Neural progenitor cell (in vitro differentiated cells): ENCODE results near the gene ITGA2. TPM values are rescaled to one million over a fixed set of nuclear protein-coding genes. Genes with fewer than 3 reads are reported as not detected.

Experiments used
- DNase-seq: peaks from one replicate; pipeline ENCODE4 v3.0.0-alpha.2; 2016; ENCODE audit warnings: low spot score
- H2AFZ ChIP-seq: fragments of 200-600 bp; sonication (generic); replicated peaks from 2 replicates; pipeline ENCODE4 v1.6.1; 2016; ENCODE audit warnings: antibody characterized with exemption
- H3F3A ChIP-seq: fragments of 200-600 bp; sonication (generic); 2 replicates; pipeline ENCODE4 v1.6.1; 2016; ENCODE audit warnings: antibody characterized with exemption, low read depth
- H3K27ac ChIP-seq: fragments of 200-600 bp; sonication (generic); 2 replicates; pipeline ENCODE4 v1.5.1; 2016; ENCODE audit warnings: mild to moderate bottlenecking
- H3K27me3 ChIP-seq: fragments of 200-600 bp; sonication (generic); 2 replicates; pipeline ENCODE4 v1.6.1; 2016; ENCODE audit warnings: mild to moderate bottlenecking, moderate library complexity
- H3K36me3 ChIP-seq: fragments of 200-600 bp; sonication (generic); 2 replicates; pipeline ENCODE4 v1.5.1; 2016
- H3K4me1 ChIP-seq: fragments of 200-600 bp; sonication (generic); 2 replicates; pipeline ENCODE4 v1.6.1; 2016; ENCODE audit warnings: mixed run types
- H3K4me2 ChIP-seq: fragments of 200-600 bp; sonication (generic); 2 replicates; pipeline ENCODE4 v1.6.1; 2016
- H3K4me3 ChIP-seq: fragments of 200-600 bp; sonication (generic); 2 replicates; pipeline ENCODE4 v1.5.1; 2016
- H3K79me2 ChIP-seq: fragments of 200-600 bp; sonication (generic); 2 replicates; pipeline ENCODE4 v1.6.1; 2016; ENCODE audit warnings: low read depth
- H3K9ac ChIP-seq: fragments of 200-600 bp; sonication (generic); 2 replicates; pipeline ENCODE4 v1.6.1; 2016
- H3K9me3 ChIP-seq: fragments of 200-600 bp; sonication (generic); 2 replicates; pipeline ENCODE4 v1.5.1; 2016; ENCODE audit warnings: low read depth
- H4K20me1 ChIP-seq: fragments of 200-600 bp; sonication (generic); 2 replicates; pipeline ENCODE4 v1.6.1; 2016; ENCODE audit warnings: low read depth
- H3K27ac Mint-ChIP-seq: 3 replicates; pipeline ENCODE4 v1.8.0; 2021; ENCODE audit warnings: mixed read lengths
- H3K27me3 Mint-ChIP-seq: 2 replicates; pipeline ENCODE4 v1.8.0; 2022; ENCODE audit warnings: low read depth, mild to moderate bottlenecking, inconsistent platforms, moderate library complexity, mixed read lengths; ENCODE audit not compliant: insufficient read depth
- H3K36me3 Mint-ChIP-seq: 3 replicates; pipeline ENCODE4 v1.8.0; 2021; ENCODE audit warnings: mixed read lengths
- H3K4me1 Mint-ChIP-seq: 3 replicates; pipeline ENCODE4 v1.8.0; 2021; ENCODE audit warnings: mixed read lengths
- H3K4me3 Mint-ChIP-seq: 3 replicates; pipeline ENCODE4 v1.8.0; 2021; ENCODE audit warnings: mild to moderate bottlenecking, moderate library complexity, mixed read lengths
- H3K9me3 Mint-ChIP-seq: 3 replicates; pipeline ENCODE4 v1.8.0; 2020; ENCODE audit warnings: mixed read lengths
- EZH2 ChIP-seq: fragments of 200-600 bp; sonication (generic); IDR thresholded peaks from 2 replicates; pipeline ENCODE4 v1.6.1; 2017; ENCODE audit warnings: antibody characterized with exemption, mild to moderate bottlenecking, moderate library complexity
- EZH2phosphoT487 ChIP-seq: fragments of 200-600 bp; sonication (generic); IDR thresholded peaks from 2 replicates; pipeline ENCODE4 v1.6.1; 2017; ENCODE audit warnings: antibody characterized with exemption
- total RNA-seq: library from RNA; depleted of rRNA; stranded (reverse); fragments of >200 nt; gene quantifications from 2 replicates; pipeline ENCODE4 v1.2.3, GENCODE V29; 2015; ENCODE audit warnings: low replicate concordance
- TF ChIP-seq, protein P1 (sequence below): fragments of 200-600 bp; sonication (generic); IDR thresholded peaks from 2 replicates; pipeline ENCODE4 v1.5.1; 2017; ENCODE audit warnings: antibody characterized with exemption, mild to moderate bottlenecking

The ITGA2 gene
- total RNA-seq, 1 donor from 2014 or later, result 2.6 TPM

GRCh38 chr5:53120165-53120564, 131.0 kb downstream of the ITGA2 start:
- no peaks in the 10 kb centered on the region for H3K79me2 ChIP-seq
- no peak overlapping the region for H3K4me3 Mint-ChIP-seq
- no peak overlapping the region for H3K4me3 ChIP-seq
- H3K4me2 ChIP-seq, result no peak overlapping the region
- no peaks in the 10 kb centered on the region for H3K9me3 Mint-ChIP-seq
- H3K9ac ChIP-seq, result no peak overlapping the region
- H4K20me1 ChIP-seq, result no peaks in the 10 kb centered on the region
- H3K27ac Mint-ChIP-seq, result no peak overlapping the region
- no peaks in the 10 kb centered on the region for H3K27me3 ChIP-seq
- H3K4me1 ChIP-seq, result no peaks in the 10 kb centered on the region
- H2AFZ ChIP-seq, result no peak overlapping the region
- no peaks in the 10 kb centered on the region for H3K36me3 Mint-ChIP-seq
- no peak for TF ChIP-seq EZH2phosphoT487
- TF ChIP-seq EZH2, result no peak
- TF ChIP-seq, protein P1, sequence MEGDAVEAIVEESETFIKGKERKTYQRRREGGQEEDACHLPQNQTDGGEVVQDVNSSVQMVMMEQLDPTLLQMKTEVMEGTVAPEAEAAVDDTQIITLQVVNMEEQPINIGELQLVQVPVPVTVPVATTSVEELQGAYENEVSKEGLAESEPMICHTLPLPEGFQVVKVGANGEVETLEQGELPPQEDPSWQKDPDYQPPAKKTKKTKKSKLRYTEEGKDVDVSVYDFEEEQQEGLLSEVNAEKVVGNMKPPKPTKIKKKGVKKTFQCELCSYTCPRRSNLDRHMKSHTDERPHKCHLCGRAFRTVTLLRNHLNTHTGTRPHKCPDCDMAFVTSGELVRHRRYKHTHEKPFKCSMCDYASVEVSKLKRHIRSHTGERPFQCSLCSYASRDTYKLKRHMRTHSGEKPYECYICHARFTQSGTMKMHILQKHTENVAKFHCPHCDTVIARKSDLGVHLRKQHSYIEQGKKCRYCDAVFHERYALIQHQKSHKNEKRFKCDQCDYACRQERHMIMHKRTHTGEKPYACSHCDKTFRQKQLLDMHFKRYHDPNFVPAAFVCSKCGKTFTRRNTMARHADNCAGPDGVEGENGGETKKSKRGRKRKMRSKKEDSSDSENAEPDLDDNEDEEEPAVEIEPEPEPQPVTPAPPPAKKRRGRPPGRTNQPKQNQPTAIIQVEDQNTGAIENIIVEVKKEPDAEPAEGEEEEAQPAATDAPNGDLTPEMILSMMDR, result no peak
- no peaks in the 10 kb centered on the region for H3F3A ChIP-seq
- H3K27ac ChIP-seq, result no peak overlapping the region
- no peaks in the 10 kb centered on the region for H3K4me1 Mint-ChIP-seq
- H3K9me3 ChIP-seq, result no peaks in the 10 kb centered on the region
- H3K27me3 Mint-ChIP-seq, result peaks cover 3% of the 10 kb centered on the region
- H3K36me3 ChIP-seq, result no peaks in the 10 kb centered on the region
- no peak for DNase-seq

DNA sequence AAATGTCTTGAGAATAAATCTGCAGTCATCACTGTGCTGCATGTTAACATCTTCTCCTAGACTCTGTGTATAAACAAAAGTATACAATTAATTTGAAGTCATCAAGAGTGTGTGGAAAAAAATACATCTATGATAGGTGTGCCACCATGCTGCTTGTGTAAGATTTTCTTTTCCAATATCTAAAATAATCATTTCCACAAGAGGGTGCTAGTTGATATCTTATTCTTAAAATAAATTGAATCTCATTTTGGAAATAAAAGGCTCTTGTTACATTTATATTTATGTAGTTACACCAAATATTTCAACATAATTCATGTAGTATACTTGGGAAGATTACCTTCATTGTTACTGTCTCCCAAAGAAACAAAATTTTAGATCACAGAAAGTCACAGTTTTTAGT, 134.6 kb downstream of the ITGA2 start:
- Mint-ChIP-seq H3K27me3 (peaks cover 3% of the 10 kb centered on the region), H3K4me1 (no peaks in the 10 kb centered on the region), H3K27ac (no peak overlapping the region), H3K4me3 (no peak overlapping the region), H3K36me3 (no peaks in the 10 kb centered on the region), H3K9me3 (no peaks in the 10 kb centered on the region)
- H3K9ac ChIP-seq, result no peak overlapping the region
- no peaks in the 10 kb centered on the region for H3K36me3 ChIP-seq
- no peaks in the 10 kb centered on the region for H4K20me1 ChIP-seq
- H3F3A ChIP-seq, result no peaks in the 10 kb centered on the region
- DNase-seq, result no peak
- H3K4me1 ChIP-seq, result no peaks in the 10 kb centered on the region
- no peak overlapping the region for H3K4me2 ChIP-seq
- H3K4me3 ChIP-seq, result no peak overlapping the region
- no peak overlapping the region for H2AFZ ChIP-seq
- no peak overlapping the region for H3K27ac ChIP-seq
- H3K79me2 ChIP-seq, result no peaks in the 10 kb centered on the region
- no peaks in the 10 kb centered on the region for H3K9me3 ChIP-seq
- H3K27me3 ChIP-seq, result no peaks in the 10 kb centered on the region
- TF ChIP-seq, protein P1, result peak; percentile 15
- no peak for TF ChIP-seq EZH2

DNA sequence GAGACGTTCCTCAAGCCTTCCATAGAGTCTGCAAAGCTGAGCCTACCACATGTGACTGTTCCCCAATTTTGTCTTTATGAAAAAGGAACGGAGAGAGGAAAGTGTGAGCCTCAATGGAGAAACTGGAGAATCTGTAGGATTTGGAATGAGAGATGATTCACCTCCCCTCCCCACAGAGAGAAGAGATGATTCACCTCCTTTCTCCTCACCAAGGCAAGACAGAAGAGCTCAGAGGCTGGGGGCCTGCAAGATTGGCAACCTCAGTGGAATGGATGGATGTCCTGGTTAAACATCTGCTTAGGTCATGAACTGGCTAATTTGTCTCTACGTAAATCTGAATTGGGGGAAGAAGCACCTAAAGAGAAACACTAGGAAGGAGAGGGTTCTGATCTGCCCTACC, 137.4 kb downstream of the ITGA2 start:
- DNase-seq, result no peak
- Mint-ChIP-seq H3K27ac (no peak overlapping the region), H3K4me3 (no peak overlapping the region), H3K9me3 (no peaks in the 10 kb centered on the region), H3K4me1 (no peaks in the 10 kb centered on the region), H3K36me3 (no peaks in the 10 kb centered on the region), H3K27me3 (peaks cover 3% of the 10 kb centered on the region)
- Histone ChIP-seq H3K4me1 (no peaks in the 10 kb centered on the region), H3K36me3 (no peaks in the 10 kb centered on the region), H3K27me3 (no peaks in the 10 kb centered on the region), H3K9me3 (no peaks in the 10 kb centered on the region), H3K27ac (no peak overlapping the region), H4K20me1 (no peaks in the 10 kb centered on the region), H3F3A (no peaks in the 10 kb centered on the region), H3K4me3 (no peak overlapping the region), H2AFZ (no peak overlapping the region), H3K4me2 (no peak overlapping the region), H3K9ac (no peak overlapping the region), H3K79me2 (no peaks in the 10 kb centered on the region)
- TF ChIP-seq EZH2, result no peak
- no peak for TF ChIP-seq EZH2phosphoT487
- TF ChIP-seq, protein P1, result no peak

DNA sequence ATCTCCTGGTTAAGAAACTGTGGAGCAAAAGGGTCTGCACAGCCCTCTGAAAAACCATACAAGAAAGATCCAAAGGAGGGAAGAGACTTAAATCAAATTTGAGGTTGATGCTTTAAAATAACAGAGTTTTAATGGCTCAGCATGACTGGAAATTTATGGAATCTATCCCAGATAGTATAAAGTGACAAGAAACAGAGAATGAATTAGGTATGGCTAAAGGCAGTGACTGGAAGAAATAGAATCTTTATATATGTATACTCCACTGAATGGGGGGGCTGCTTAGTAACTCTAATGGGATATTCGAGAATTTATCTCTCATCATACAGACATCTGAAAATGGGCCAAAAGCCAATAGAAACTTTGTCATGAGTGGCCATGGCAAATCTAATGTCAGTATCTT, 138.0 kb downstream of the ITGA2 start:
- H4K20me1 ChIP-seq, result no peaks in the 10 kb centered on the region
- no peak overlapping the region for H2AFZ ChIP-seq
- Mint-ChIP-seq H3K27ac (no peak overlapping the region), H3K4me1 (no peaks in the 10 kb centered on the region), H3K36me3 (no peaks in the 10 kb centered on the region), H3K4me3 (no peak overlapping the region), H3K9me3 (no peaks in the 10 kb centered on the region), H3K27me3 (peaks cover 3% of the 10 kb centered on the region)
- TF ChIP-seq EZH2 (no peak), EZH2phosphoT487 (no peak)
- TF ChIP-seq, protein P1, result no peak
- no peaks in the 10 kb centered on the region for H3K4me1 ChIP-seq
- no peaks in the 10 kb centered on the region for H3F3A ChIP-seq
- no peaks in the 10 kb centered on the region for H3K79me2 ChIP-seq
- no peak overlapping the region for H3K9ac ChIP-seq
- no peak for DNase-seq
- H3K4me2 ChIP-seq, result no peak overlapping the region
- H3K27ac ChIP-seq, result no peak overlapping the region
- no peaks in the 10 kb centered on the region for H3K27me3 ChIP-seq
- H3K4me3 ChIP-seq, result no peak overlapping the region
- no peaks in the 10 kb centered on the region for H3K36me3 ChIP-seq
- no peaks in the 10 kb centered on the region for H3K9me3 ChIP-seq
